Measurements from ENCODE around the gene TBL1X. TPM values are rescaled to one million over a fixed set of nuclear protein-coding genes. Genes with fewer than 3 reads are reported as not detected.

TBL1X gene
- total RNA-seq, 1 donor from 2014 or later: 30.0 TPM

GRCh38 chrX:9789555-9789954 lies 324.7 kb downstream of the TBL1X start:
- intact Hi-C loops (cut with micrococcal nuclease): no loop called here

All from T-helper 2 cell treated with Interferon-gamma antibody and Interleukin-4, amounts not matched to agents 100 ng/mL and 5 ng/mL, for 36 hours (primary cell).